Measurements from ENCODE around the gene HOXB6.
A peak's percentile ranks its signal among the peaks of the same experiment; 100 is the strongest.

Gene HOXB6

GRCh38 chr17:48619826-48620449 is 15.2 kb upstream of the HOXB6 start:
- DNase-seq (ENCODE audit: low read depth), result no peak
- H3K4me3 ChIP-seq (ENCODE audit: low read length), result no peak overlapping the region
- TF ChIP-seq CTCF (conservative IDR thresholded peaks at IDR 0.05; ENCODE audit: low read length), result no peak

- TF ChIP-seq CTCF (conservative IDR thresholded peaks at IDR 0.05; ENCODE audit: low read length), result peak; percentile 83
- peak; percentile 78 for DNase-seq (ENCODE audit: low read depth)
- peak overlapping the region; percentile 46; the same call in 1 of the 2 replicates for H3K4me3 ChIP-seq (ENCODE audit: low read length)
Observed at GRCh38 chr17:48618256-48618896, 13.6 kb upstream of the HOXB6 start.

DNA sequence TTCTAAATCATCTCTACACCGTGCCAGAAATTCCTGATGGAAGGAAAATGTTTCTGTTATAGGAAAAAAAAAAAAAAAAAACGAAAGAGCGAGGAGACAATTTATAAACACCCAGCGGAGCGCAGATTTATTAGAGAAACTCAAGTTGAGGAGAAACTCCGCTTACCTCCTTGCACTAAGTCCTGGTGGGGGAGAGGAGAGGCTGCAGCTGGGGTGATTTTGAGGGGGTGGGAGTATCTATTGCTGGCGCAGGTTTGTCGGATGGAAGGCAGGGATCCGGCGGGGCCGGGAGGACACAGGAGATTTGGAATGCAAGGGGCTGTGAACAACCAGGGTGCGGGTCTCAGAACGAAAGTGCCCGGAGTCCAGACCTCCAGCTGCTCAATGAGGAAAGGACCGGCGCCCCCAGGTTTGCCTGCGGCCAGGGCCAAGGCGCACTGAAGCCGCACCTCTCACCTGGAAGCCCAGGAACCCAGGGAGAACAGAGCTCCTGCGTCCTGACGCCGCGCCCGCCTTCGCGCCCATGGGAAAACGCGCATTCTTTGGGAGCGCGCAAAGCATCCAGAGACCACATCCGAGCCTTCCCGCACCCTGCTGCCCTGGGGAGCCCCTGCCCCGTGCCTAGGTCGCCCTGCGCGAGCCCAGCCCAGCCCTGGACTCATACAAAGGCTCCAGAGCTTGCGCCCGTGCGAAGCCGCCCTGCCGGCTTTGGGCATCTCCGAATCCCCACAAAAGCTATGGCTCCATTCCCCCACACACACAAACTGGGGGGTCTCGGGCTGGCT is 12.9 kb upstream of the HOXB6 start:
- no peak for DNase-seq (ENCODE audit: low read depth)
- TF ChIP-seq CTCF (conservative IDR thresholded peaks at IDR 0.05; ENCODE audit: low read length), result no peak
- H3K4me3 ChIP-seq (ENCODE audit: low read length), result no peak overlapping the region

DNA sequence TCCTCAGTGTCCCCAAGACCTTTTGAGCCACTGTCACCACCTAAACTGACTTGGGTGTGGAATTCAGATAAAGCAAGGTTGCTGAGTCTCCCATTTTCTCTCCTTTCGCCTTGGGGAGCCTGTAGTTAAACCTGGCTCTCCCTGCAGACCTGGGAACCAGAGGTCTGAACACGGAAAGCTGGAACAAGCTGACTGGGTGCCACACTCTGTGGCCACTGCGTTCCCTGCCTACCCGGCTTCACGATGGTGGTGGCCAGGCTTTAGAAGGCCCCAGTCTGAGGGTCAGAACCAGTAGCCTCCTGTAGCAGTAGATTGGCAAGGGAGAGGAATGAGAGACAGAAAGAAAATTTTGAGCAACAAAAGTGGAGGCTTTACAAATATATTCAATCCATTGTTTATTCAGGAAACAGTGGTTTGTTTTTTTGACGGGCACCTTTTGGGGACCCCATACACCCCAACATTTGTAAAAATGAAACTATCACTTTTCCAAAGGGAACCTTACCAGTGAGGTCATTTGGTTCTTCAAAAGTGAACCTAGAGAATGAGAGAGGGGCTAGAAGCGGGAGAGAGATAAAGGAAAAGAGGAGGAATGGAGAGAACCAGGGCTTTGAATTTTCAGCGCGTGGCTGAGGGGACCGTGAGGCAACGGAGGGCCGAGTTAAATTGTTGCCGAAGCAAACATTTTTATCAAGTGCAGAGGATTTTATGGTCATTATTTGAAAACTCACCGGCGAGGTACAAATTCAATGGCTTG is 12.1 kb upstream of the HOXB6 start:
- H3K4me3 ChIP-seq (ENCODE audit: low read length), result no peak overlapping the region
- no peak for TF ChIP-seq CTCF (conservative IDR thresholded peaks at IDR 0.05; ENCODE audit: low read length)
- DNase-seq (ENCODE audit: low read depth), result no peak

DNA sequence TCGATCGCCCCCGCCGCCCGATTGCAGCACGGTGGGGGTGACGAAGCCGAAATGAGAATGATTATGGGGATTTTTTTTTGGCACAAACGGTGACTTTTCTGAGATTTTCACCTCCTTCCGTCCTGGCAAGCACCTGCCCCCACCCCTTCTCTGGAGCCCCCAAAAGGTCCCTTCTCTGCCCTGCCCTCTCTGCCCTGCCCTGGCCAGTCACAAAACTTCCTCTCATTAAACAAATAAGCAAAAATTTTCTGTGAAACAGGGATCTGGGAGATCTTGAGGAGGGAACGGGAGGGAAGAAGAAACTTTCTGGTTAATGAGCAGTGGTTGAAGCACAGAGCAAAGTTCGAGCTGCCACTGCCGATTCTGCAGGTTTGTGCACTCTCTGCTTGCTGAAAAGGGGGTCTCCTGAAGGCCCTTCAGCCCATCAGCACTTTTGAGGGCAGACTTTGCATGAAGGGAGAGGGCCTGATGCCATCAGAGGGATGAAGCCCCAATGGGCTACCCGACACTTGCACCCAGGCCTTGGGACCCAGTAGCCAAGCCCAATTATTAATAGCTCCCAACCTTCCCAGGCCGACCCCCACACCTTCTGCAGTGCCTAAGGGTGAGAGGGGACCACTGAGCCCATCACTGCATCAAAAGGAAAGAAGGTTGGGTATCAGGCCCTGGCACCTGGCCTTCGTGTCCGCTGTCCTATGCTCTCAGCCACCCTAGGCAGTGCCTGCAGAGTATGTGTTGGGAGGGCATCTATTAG is 11.4 kb upstream of the HOXB6 start:
- H3K4me3 ChIP-seq (ENCODE audit: low read length), result no peak overlapping the region
- no peak for TF ChIP-seq CTCF (conservative IDR thresholded peaks at IDR 0.05; ENCODE audit: low read length)
- DNase-seq (ENCODE audit: low read depth), result no peak

All from AG10803 (cell line).